ENCODE measurements around the gene CMC4.

The CMC4 gene

DNA sequence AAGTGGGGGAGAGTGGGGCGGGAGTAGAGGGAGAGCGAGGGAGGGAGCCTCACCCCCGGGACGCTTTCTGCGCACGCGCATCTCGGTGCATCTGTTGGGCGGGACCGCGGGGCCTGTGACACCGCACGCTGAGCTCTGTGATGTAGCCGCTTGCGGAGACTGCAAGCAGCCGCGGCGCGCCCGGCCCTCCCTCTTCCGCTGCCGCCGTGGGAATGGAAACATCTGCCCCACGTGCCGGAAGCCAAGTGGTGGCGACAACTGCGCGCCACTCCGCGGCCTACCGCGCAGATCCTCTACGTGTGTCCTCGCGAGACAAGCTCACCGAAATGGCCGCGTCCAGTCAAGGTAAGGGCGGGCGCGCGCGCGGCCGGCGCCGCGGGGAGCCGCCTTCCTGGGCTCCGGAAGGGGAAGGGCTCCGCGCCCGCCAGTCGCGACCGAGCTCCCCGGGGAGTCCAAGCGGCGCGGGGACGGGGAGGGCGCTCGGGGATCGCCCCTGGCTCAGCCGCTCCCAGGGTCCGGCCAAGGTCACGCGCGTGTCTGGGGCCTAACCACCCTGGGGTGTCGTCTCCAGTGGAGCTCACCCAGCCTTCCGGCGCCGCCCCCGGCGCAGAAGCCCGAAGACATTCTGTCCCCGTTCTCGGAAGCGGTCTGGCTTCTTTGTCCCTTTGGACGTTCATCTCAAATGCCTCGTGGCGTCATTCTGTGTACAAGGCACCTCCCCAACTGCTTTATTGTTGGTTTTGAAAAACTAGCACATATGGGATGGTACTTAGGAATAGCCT is 44.0 kb downstream of the CMC4 start, which contains the start of gene FUNDC2:
Gene FUNDC2, plus strand, starts transcription at position 118 of the 782 bp plus-strand sequence. Its CDS starts 95 bp downstream, at position 213.
- DNase-seq (ENCODE audit: low read depth) = peak; percentile 88
- TF ChIP-seq CTCF (conservative IDR thresholded peaks at IDR 0.05; ENCODE audit: control insufficient read depth, insufficient read depth, low read depth, low read length) = no peak
- H3K4me3 ChIP-seq (ENCODE audit: control insufficient read depth, low read depth, low read length) = peak within 1 kb of the TSS; percentile 75

- TF ChIP-seq CTCF (conservative IDR thresholded peaks at IDR 0.05; ENCODE audit: control insufficient read depth, insufficient read depth, low read depth, low read length) = no peak
- H3K4me3 ChIP-seq (ENCODE audit: control insufficient read depth, low read depth, low read length) = peak overlapping the region; percentile 75
- no peak for DNase-seq (ENCODE audit: low read depth)
These were observed 44.6 kb downstream of the CMC4 start for GRCh38 chrX:155026420-155026726.

DNA sequence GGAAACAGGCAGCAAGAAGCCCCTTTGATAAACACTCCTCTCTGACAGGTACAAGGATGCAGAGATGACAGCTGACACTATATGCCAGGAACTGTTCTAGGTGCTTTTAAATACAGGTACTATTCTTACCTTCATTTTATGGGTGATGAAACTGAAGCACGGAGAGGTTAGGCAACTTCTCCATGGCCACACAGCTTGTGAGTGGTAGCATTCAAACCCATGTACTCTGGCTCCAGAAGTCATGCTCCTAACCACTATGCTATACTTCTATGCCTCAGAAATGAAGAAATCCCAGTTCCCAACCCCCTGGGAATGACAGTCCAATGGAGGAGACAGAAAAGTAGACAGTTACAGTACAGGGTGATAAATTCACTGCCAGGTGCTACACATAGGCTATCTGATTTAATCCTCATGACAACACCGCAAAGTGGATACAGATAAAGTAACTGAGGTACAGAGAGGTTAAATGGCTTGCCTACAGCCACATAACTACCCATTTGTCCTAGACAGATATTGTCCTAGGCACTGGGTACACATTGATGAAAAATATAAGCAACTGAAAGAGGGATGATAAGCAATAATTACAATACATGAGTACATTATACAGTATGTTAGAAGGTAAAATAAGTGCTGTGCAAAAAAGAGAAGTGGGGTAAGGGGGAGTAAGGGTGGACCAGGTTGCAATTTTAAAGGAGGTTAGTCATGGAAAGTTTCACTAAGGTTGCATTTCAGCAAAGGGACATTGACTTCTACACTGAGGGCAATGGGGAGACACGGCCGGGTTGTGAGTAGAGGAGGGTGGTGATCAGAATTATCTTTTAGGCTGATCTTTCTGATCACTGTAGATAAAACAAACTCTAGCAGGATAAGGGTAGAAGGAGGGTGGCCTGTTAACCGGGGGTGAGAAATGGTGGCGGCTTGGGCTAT is 46.8 kb downstream of the CMC4 start:
- no peak for TF ChIP-seq CTCF (conservative IDR thresholded peaks at IDR 0.05; ENCODE audit: control insufficient read depth, insufficient read depth, low read depth, low read length)
- no peak overlapping the region for H3K4me3 ChIP-seq (ENCODE audit: control insufficient read depth, low read depth, low read length)
- no peak for DNase-seq (ENCODE audit: low read depth)

GRCh38 chrX:155022585-155022984 is 48.4 kb downstream of the CMC4 start, which contains the start of gene F8:
TSS of gene F8 (minus strand) at chrX:155022723. CDS start at chrX:155022552, 171 bp downstream.
- DNase-seq (ENCODE audit: low read depth) = no peak
- no peak within 1 kb of the TSS for H3K4me3 ChIP-seq (ENCODE audit: control insufficient read depth, low read depth, low read length)
- no peak for TF ChIP-seq CTCF (conservative IDR thresholded peaks at IDR 0.05; ENCODE audit: control insufficient read depth, insufficient read depth, low read depth, low read length)

DNA sequence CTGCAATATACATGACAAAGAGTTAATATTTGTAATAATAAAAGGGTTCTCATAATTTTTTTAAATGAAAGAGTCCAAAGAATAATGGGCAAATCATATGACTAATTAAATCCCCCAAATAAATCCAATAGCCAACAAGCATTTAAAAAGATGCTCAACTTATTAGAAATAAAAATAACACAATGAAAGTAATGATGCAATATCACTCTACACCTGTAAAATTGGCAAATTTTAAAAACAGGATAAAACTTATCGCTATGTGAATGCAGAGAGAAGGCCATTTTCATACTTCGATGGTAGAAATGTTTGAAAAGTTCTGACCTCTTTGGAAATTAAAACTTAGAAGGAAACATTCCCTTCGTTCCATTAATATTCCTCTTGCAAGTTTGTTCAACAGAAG is 50.3 kb downstream of the CMC4 start:
- no peak for DNase-seq (ENCODE audit: low read depth)
- TF ChIP-seq CTCF (conservative IDR thresholded peaks at IDR 0.05; ENCODE audit: control insufficient read depth, insufficient read depth, low read depth, low read length) = no peak
- no peak overlapping the region for H3K4me3 ChIP-seq (ENCODE audit: control insufficient read depth, low read depth, low read length)
